SK-N-MC (cell line): ENCODE data around the gene MCF2.

ENCODE experiments used
- EZH2 ChIP-seq: fragments of 200-600 bp; sonication (generic); IDR thresholded peaks from one replicate; pipeline ENCODE4 v1.6.1; 2017; ENCODE audit warnings: antibody characterized with exemption
- FOXP2 ChIP-seq: optimal IDR thresholded peaks from 2 replicates; pipeline ENCODE3; 2011; ENCODE audit warnings: mild to moderate bottlenecking, moderate library complexity; ENCODE audit not compliant: insufficient read depth; ENCODE audit errors: extremely low read length, control extremely low read depth

DNA sequence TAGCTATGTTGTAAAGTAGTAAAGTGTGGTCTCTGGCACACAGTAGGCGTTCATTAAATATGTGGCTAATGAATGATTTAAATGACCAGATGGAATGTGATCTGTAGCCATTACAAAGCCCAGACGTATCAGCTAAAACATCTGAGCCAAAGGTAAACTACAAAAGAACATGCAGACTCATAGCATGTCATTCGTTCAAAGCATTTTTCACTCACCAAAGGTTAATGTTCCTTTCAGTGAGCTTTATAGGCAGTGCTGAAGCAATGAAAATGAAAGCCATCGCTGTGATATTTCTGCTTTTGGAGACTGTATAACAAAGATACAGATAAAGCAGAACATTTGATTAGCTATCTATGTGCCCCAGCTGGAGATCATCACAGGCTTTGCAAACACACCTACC, 126.9 kb downstream of the MCF2 start:
- TF ChIP-seq FOXP2: no peak
- TF ChIP-seq EZH2: no peak
